Stimulated activated naive CD8-positive, alpha-beta T cell treated with anti-CD3 and anti-CD28 coated beads, Interleukin-15, amount 100 ng/mL, for 72 hours (primary cell): ENCODE results near the gene ZNF691.

Source experiments
- ATAC-seq: fragments of 150-1000 bp; cut with Tn5 transposase; 2 replicates; pipeline ENCODE4 v1.10.0; 2021; ENCODE audit warnings: mild to moderate bottlenecking, moderate library complexity
- DNase-seq, 2 donors: peaks; one replicate each; pipeline ENCODE4 v3.0.0; 2021 to 2022
- H3K27ac Mint-ChIP-seq, 2 donors: one replicate each; pipeline ENCODE4 v1.8.0; 2022; ENCODE audit warnings: mild to moderate bottlenecking in 2 of 2, mixed read lengths in 2 of 2, moderate library complexity in 2 of 2
- H3K27me3 Mint-ChIP-seq: one replicate; pipeline ENCODE4 v1.8.0; 2022; ENCODE audit warnings: mixed read lengths
- H3K4me1 Mint-ChIP-seq: one replicate; pipeline ENCODE4 v1.8.0; 2022; ENCODE audit warnings: mild to moderate bottlenecking, mixed read lengths
- H3K4me3 Mint-ChIP-seq, 2 donors: one replicate each; pipeline ENCODE4 v1.8.0; 2022; ENCODE audit warnings: mild to moderate bottlenecking in 2 of 2, mixed read lengths in 2 of 2, moderate library complexity in 1 of 2
- H3K9me3 Mint-ChIP-seq, 2 donors: one replicate each; pipeline ENCODE4 v1.8.0; 2022; ENCODE audit warnings: mixed read lengths in 2 of 2

ZNF691 gene

GRCh38 chr1:42822800-42823392, 23.5 kb upstream of the ZNF691 start:
- H3K4me3 Mint-ChIP-seq = no peak overlapping the region
- peaks cover 19% of the 10 kb centered on the region for H3K4me1 Mint-ChIP-seq
- H3K27me3 Mint-ChIP-seq = no peaks in the 10 kb centered on the region
- DNase-seq = no peak
- no peak for ATAC-seq
- H3K27ac Mint-ChIP-seq = peak overlapping the region in 1 of 2 donors; percentile 45
- no peaks in the 10 kb centered on the region for H3K9me3 Mint-ChIP-seq

DNA sequence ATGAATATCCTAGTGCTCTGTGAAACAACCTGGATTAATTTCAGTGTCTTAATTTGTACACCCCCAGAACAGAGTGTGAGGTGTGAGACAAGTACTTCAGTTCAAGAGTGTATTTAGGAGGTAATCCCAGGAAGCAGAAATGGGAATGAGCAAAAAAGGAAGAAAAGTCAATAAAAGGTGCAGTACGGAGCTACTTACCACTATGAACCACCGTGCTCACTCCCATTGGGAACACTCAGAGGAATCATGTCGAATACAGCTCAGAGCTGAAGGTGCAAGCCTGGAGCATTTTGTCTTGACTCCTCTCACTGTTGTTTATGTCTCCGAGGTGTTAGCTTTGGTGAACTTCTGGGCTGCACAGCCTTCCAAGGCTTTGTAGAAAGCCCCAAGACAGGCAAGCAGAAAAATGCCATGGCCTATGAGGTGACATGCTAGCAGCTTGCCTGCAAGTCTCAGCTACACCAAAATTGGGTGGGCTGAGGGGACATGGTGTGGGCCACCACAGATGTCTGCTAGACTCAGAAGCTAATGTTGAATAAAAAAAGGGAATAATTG, 21.9 kb upstream of the ZNF691 start:
- Mint-ChIP-seq H3K4me3 (no peak overlapping the region), H3K27ac (no peak overlapping the region), H3K27me3 (no peaks in the 10 kb centered on the region), H3K9me3 (no peaks in the 10 kb centered on the region), H3K4me1 (peaks cover 14% of the 10 kb centered on the region)
- no peak for ATAC-seq
- no peak for DNase-seq

DNA sequence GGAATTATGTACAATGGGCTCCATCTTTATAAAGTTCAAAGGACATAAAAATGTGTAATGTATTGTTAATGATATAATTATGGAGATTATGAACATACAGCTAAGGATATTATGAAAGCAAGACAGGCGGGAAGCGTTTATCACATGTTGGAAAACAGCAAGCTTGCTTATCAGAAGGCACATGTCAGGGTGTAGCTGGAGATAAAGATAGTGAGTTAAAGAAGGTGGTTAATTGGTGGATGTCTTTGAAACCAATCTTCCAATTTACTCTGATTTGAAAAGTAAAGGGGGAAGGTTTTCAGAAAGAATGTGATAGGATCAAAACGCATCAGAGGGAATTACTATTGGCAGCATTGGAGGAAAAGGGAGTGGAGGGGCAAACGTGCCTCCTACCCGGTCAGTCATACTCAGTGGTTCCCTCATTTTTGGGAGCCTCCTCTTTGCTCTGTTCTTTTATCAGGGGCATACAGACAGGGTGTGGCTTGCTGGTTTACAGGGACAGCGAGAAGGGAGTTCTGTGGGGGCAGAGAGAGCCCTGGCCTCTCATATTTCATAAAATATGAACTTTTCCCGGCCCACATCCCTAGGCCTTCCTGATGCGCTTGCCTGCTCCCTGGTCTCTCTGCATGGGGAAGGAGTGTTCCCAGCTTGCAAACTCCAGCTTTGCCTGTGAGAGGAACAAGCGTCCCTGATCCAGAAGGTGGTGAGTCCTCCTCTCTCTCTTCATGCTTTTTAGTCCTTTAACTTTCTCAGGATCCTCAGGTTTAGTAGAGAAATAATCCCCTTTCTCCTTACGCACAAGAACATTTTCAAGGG, 21.2 kb upstream of the ZNF691 start:
- Mint-ChIP-seq H3K4me1 (peaks cover 14% of the 10 kb centered on the region), H3K27me3 (no peaks in the 10 kb centered on the region), H3K4me3 (no peak overlapping the region), H3K27ac (no peak overlapping the region), H3K9me3 (no peaks in the 10 kb centered on the region)
- DNase-seq (no peak), ATAC-seq (no peak)

DNA sequence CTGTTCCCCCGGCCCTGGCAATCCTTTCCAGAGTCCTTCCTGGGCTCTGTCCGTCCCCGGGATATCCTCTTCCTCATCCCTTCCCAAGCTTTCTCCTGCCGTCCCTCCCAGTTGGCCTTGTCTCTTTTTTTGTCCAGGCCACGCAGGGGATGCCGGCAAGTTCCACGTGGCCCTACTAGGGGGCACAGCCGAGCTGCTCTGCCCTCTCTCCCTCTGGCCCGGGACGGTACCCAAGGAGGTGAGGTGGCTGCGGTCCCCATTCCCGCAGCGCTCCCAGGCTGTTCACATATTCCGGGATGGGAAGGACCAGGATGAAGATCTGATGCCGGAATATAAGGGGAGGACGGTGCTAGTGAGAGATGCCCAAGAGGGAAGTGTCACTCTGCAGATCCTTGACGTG, 15.8 kb upstream of the ZNF691 start:
- no peaks in the 10 kb centered on the region for H3K4me1 Mint-ChIP-seq
- ATAC-seq = no peak
- no peak overlapping the region for H3K27ac Mint-ChIP-seq

GRCh38 chr1:42831273-42831672, 15.1 kb upstream of the ZNF691 start:
- Mint-ChIP-seq H3K4me3 (no peak overlapping the region), H3K27ac (no peak overlapping the region), H3K27me3 (no peaks in the 10 kb centered on the region), H3K9me3 (no peaks in the 10 kb centered on the region), H3K4me1 (no peaks in the 10 kb centered on the region)
- ATAC-seq (no peak), DNase-seq (no peak)

More for the DNA sequence above, 15.8 kb upstream of the ZNF691 start:
- Mint-ChIP-seq H3K4me3 (no peak overlapping the region), H3K9me3 (no peaks in the 10 kb centered on the region), H3K27me3 (no peaks in the 10 kb centered on the region)
- no peak for DNase-seq

- Mint-ChIP-seq H3K9me3 (no peaks in the 10 kb centered on the region), H3K4me1 (no peaks in the 10 kb centered on the region), H3K27ac (no peak overlapping the region), H3K4me3 (no peak overlapping the region), H3K27me3 (no peaks in the 10 kb centered on the region)
- ATAC-seq (no peak), DNase-seq (no peak)
Measured at GRCh38 chr1:42832641-42833240, 13.7 kb upstream of the ZNF691 start.

DNA sequence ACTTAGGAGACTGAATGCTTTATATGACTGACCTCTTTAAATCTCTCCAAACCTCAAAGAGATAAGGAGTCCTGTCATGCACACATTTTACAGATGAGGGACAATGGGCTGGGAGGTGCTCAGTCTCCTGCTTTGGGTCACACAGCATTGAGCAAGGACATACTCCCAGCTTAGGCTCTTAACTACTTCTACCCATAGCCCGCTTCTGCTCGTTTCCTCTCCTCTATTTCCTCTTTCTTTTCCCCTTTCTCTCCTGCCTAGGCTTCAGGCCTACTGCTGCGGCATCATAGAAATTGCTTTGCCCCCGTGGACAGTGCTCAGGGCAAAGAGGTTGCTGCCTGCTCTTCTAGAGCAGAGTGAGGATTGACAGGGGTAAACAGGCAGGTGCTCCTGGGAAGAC, 12.4 kb upstream of the ZNF691 start:
- ATAC-seq (no peak), DNase-seq (no peak)
- Mint-ChIP-seq H3K27me3 (no peaks in the 10 kb centered on the region), H3K4me3 (no peak overlapping the region), H3K9me3 (no peaks in the 10 kb centered on the region), H3K27ac (no peak overlapping the region), H3K4me1 (no peaks in the 10 kb centered on the region)

DNA sequence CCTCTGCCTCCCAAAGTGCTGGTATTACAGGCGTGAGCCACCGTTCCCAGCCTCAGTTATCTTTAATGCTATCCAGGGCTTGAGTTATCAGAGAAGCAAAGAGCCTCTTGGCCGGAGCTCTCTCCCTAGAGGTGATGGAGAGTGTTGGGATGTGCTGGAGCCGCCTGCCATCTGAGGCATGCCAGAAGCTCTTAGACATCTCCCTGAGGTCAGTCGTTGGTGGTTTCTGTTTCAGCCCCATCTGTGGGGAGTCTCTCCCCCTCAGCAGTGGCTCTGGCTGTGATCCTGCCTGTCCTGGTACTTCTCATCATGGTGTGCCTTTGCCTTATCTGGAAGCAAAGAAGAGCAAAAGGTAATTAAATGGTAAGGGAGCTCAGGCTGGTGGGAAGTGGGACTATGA, 11.6 kb upstream of the ZNF691 start:
- H3K9me3 Mint-ChIP-seq = no peaks in the 10 kb centered on the region
- peak overlapping the region in 1 of 2 donors; percentile 8 for H3K27ac Mint-ChIP-seq
- DNase-seq (no peak), ATAC-seq (no peak)
- H3K27me3 Mint-ChIP-seq = no peaks in the 10 kb centered on the region
- no peaks in the 10 kb centered on the region for H3K4me1 Mint-ChIP-seq
- H3K4me3 Mint-ChIP-seq = no peak overlapping the region

DNA sequence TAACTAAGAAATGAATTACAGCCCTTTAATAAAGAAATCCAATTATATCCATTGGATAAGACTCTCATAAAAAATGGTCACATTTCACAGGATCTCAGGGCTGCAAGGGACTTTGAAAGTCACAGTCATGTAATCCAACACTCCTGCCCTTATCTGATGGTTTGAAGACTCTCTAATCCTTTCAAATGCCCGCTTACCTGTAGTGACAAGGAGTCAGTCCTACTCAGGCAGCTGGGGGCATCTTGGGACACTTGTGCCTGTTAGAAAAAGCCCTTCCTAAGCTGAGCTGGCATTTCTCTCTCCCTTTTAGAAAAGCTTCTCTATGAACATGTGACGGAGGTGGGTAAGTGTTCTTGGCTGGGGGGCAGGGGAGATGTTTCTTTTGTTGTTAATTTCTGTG, 11.0 kb upstream of the ZNF691 start:
- Mint-ChIP-seq H3K4me3 (no peak overlapping the region), H3K27ac (no peak overlapping the region), H3K27me3 (no peaks in the 10 kb centered on the region), H3K4me1 (no peaks in the 10 kb centered on the region), H3K9me3 (no peaks in the 10 kb centered on the region)
- DNase-seq = no peak
- no peak for ATAC-seq

GRCh38 chr1:42837709-42838108, 8.7 kb upstream of the ZNF691 start:
- no peaks in the 10 kb centered on the region for H3K27me3 Mint-ChIP-seq
- no peak overlapping the region for H3K27ac Mint-ChIP-seq
- DNase-seq = no peak
- ATAC-seq = no peak
- H3K4me1 Mint-ChIP-seq = no peaks in the 10 kb centered on the region
- H3K4me3 Mint-ChIP-seq = no peak overlapping the region
- H3K9me3 Mint-ChIP-seq = no peaks in the 10 kb centered on the region

DNA sequence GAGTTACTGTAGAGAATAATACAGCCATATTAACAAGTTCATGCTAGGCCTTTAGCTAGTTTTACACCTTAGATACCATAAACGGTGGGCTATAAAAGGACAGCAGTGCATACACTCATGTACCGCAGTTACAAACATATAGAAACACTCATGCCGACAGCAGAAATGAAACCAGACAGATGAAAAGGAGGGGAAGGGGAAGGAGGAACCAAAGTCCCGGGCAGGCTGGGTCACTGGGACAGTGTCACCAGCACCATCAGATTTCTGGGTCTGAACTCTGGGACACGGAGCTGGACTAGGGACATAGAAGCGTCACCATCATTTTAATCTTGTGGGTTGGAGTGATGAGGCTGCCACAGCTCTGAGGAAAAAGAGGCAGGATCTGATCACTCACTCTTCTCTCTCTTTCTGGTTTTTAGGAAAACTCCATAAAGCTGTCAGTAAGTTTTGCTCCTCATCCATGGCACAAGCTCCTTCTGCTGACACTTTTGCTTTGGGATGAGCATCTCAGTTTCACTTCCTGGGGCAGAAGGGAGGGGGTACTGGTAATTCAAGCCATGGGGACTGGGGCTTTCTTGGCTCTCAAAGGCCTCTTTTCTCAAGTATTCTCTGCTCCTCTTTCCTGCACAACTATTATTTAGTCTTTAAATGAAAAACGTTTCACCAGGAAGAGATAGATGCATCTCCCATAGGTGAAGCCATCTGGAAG, 7.8 kb upstream of the ZNF691 start:
- no peak for ATAC-seq
- Mint-ChIP-seq H3K27ac (no peak overlapping the region), H3K27me3 (no peaks in the 10 kb centered on the region), H3K9me3 (no peaks in the 10 kb centered on the region), H3K4me3 (no peak overlapping the region), H3K4me1 (no peaks in the 10 kb centered on the region)
- no peak for DNase-seq

- ATAC-seq (no peak), DNase-seq (no peak)
- H3K4me1 Mint-ChIP-seq = no peaks in the 10 kb centered on the region
- no peaks in the 10 kb centered on the region for H3K27me3 Mint-ChIP-seq
- H3K4me3 Mint-ChIP-seq = no peak overlapping the region
- no peaks in the 10 kb centered on the region for H3K9me3 Mint-ChIP-seq
- no peak overlapping the region for H3K27ac Mint-ChIP-seq
Measured at GRCh38 chr1:42841010-42841409, 5.4 kb upstream of the ZNF691 start.

DNA sequence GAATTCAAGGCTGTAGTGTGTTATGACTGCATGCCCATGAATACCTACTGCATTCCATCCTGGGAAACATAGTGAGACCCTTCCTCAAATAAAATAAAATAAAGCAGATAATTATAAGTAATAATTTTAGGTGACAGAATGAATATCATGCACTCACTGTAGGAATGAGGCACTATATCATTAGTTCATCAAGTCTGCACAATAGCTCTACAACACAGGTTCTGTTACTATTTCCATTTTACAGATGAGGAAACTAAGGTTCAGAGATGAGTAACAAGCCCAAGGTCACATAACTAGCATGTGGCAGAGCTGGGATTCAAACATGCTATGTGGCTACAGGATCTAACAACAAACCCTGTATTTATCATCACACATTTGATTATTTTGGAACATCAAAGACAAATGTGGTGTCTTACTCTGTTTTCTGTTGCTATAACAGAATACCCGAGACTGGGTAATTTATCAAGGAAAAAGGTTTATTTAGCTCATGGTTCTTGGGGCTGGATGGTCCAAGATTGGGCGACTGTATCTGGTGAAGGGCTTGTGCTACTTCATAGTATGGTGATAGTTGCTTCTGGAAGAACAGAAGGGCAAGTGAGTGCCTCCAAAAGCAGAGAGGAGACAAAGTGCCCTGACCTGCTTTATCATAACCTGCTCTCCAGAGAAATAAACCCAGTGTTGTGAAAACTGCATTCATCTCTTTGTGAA, 4.8 kb upstream of the ZNF691 start:
- peak overlapping the region in 1 of 2 donors; percentile 29 for H3K27ac Mint-ChIP-seq
- DNase-seq = no peak

DNA sequence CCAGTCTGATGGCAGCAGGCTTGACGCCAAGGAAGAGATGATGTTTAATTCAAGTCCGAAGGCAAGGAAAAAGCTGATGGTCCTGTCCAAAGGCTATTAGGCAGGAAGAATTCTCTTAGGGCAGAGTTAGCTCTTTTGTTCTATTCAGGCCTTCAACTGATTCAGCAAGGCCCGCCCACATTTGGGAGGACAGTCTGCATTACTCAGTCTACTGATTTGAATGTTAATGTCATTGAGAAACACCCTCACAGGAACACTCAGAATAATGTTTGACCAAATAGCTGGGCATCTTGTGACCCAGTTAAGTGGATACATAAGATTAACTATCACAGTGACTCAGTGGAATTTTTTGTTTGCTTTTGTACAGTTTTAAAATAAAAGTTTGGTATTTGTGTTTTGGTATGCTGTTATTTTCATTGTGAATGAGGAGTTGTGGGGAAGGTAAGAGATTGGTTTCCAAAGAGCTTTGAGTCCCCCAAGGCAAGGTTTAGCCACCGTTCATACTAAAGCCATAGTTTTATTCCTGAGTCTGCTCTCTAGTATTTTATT, 1.7 kb upstream of the ZNF691 start:
- no peak for ATAC-seq
- no peak overlapping the region for H3K4me3 Mint-ChIP-seq
- peaks cover 22% of the 10 kb centered on the region for H3K4me1 Mint-ChIP-seq
- H3K27me3 Mint-ChIP-seq = no peaks in the 10 kb centered on the region
- no peak overlapping the region for H3K27ac Mint-ChIP-seq
- H3K9me3 Mint-ChIP-seq = peaks cover 0 to under 1% of the 10 kb centered on the region in 2 donors
- no peak for DNase-seq

More for the DNA sequence above, 4.8 kb upstream of the ZNF691 start:
- no peak for ATAC-seq
- Mint-ChIP-seq H3K9me3 (no peaks in the 10 kb centered on the region), H3K27me3 (no peaks in the 10 kb centered on the region), H3K4me3 (no peak overlapping the region), H3K4me1 (no peaks in the 10 kb centered on the region)

DNA sequence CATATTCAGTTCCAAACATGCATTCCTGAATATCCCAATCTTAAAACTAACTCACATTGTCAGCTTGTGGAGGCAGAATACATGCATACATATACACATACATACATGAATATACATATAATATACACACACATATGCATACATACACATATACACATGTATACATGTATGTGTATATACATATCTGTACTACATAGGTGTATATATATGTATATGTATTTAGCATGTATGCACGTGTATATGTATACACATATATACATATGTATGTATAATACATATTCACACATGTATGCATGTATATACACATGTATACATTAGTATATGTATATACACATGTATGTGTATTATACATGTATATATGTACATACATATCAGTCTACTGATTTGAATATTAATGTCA, 1.2 kb upstream of the ZNF691 start:
- Mint-ChIP-seq H3K4me1 (peaks cover 28% of the 10 kb centered on the region), H3K27ac (no peak overlapping the region), H3K9me3 (peaks cover 0 to 5% of the 10 kb centered on the region in 2 donors), H3K27me3 (no peaks in the 10 kb centered on the region), H3K4me3 (no peak overlapping the region)
- no peak for DNase-seq
- ATAC-seq = no peak
